Measurements from ENCODE around the gene ZP1. TPM values are rescaled to one million over a fixed set of nuclear protein-coding genes. Genes with fewer than 3 reads are reported as not detected.
A peak's percentile ranks its signal among the peaks of the same experiment; 100 is the strongest.

ZP1 gene
- total RNA-seq, 1 donor from 2014 or later: 0.31 TPM

- Mint-ChIP-seq H3K9me3 (no peaks in the 10 kb centered on the region), H3K36me3 (no peaks in the 10 kb centered on the region), H3K27me3 (ENCODE audit: low read depth) (peaks cover 45% of the 10 kb centered on the region), H3K4me3 (no peak overlapping the region), H3K4me1 (peaks cover 13% of the 10 kb centered on the region), H3K27ac (no peak overlapping the region)
- TF ChIP-seq, protein P1, sequence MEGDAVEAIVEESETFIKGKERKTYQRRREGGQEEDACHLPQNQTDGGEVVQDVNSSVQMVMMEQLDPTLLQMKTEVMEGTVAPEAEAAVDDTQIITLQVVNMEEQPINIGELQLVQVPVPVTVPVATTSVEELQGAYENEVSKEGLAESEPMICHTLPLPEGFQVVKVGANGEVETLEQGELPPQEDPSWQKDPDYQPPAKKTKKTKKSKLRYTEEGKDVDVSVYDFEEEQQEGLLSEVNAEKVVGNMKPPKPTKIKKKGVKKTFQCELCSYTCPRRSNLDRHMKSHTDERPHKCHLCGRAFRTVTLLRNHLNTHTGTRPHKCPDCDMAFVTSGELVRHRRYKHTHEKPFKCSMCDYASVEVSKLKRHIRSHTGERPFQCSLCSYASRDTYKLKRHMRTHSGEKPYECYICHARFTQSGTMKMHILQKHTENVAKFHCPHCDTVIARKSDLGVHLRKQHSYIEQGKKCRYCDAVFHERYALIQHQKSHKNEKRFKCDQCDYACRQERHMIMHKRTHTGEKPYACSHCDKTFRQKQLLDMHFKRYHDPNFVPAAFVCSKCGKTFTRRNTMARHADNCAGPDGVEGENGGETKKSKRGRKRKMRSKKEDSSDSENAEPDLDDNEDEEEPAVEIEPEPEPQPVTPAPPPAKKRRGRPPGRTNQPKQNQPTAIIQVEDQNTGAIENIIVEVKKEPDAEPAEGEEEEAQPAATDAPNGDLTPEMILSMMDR (IDR thresholded peaks at IDR 0.05; ENCODE audit: unreplicated experiment): no peak
- DNase-seq (ENCODE audit: low spot score in 2 of 2, unreplicated experiment in 2 of 2): no peak
Observed at GRCh38 chr11:60835534-60835846, 31.9 kb upstream of the ZP1 start.

GRCh38 chr11:60836866-60837515 is 30.4 kb upstream of the ZP1 start:
- Mint-ChIP-seq H3K4me1 (peaks cover 17% of the 10 kb centered on the region), H3K27ac (no peak overlapping the region), H3K36me3 (no peaks in the 10 kb centered on the region), H3K27me3 (ENCODE audit: low read depth) (peaks cover 42% of the 10 kb centered on the region), H3K4me3 (no peak overlapping the region), H3K9me3 (no peaks in the 10 kb centered on the region)
- TF ChIP-seq, protein P1 (IDR thresholded peaks at IDR 0.05; ENCODE audit: unreplicated experiment): no peak
- no peak for DNase-seq (ENCODE audit: low spot score in 2 of 2, unreplicated experiment in 2 of 2)

DNA sequence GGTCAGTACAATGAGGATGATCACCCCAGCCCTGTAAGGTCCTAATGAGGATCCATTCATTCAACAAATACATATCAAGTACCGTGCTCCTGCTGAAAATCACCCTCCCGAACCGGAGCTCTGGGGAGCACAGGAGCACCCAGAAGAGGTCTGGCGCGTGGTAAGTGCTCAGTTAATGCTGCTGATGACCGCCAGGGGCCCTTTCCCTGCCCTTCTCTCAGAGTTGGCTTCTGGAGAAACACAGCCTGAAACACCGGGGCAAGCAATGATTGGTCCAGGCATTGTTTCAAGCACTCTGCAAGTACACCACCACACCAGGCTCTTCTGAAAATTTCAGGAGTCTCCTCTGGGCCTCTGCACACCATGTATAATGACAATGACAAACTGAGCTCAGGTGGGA is 29.2 kb upstream of the ZP1 start:
- TF ChIP-seq, protein P1 (IDR thresholded peaks at IDR 0.05; ENCODE audit: unreplicated experiment): no peak
- H3K27me3 Mint-ChIP-seq (ENCODE audit: low read depth): peaks cover 33% of the 10 kb centered on the region
- no peak overlapping the region for H3K27ac Mint-ChIP-seq
- peaks cover 24% of the 10 kb centered on the region for H3K4me1 Mint-ChIP-seq
- DNase-seq (ENCODE audit: low spot score in 2 of 2, unreplicated experiment in 2 of 2): no peak
- H3K4me3 Mint-ChIP-seq: no peak overlapping the region
- no peaks in the 10 kb centered on the region for H3K9me3 Mint-ChIP-seq
- no peaks in the 10 kb centered on the region for H3K36me3 Mint-ChIP-seq

DNA sequence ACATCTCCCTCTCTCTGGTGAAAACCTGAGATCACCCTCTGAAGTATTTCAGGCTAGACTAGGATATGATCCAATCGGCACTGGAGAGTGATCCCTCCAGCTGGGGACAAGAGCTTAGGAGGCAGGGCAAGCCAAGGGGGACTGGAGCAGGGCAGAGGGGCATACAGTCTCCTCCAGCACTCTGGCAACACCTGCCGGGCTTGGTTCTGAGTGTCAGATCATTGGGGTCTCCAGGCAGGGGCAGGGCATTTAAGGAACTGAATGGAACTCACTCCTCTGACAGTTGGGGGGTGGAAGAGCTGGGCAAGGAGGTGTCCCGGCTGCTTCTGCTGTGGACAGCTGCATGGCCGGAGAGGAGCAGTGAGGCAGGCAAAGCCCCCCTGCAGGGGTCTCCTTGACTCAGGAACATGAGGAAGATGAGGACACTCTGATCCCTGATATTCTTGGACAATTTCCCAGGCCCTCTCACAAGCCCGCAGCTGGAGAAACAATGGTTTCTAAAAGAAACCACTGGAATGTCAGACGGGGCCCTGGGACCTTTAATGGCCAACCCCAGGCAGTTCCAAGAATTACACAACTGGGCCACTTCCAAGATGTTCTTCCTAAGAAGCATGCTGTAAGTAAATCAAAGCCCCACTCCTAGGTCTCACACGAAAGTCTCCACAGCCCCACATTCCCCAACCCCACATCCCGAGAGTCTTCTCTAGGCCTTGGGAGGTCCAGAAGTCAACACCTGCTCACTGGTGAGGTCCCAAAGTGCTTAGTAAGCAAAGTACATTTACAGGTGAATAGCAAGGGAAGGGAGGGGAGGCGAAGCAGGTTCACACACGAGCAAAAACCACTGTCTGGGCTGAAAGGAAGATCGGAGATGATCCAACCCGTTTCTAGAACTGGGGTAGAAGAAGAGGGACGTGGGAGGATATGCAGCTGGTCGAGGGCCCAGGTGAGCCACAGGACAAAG is 26.6 kb upstream of the ZP1 start:
- no peak for DNase-seq (ENCODE audit: low spot score in 2 of 2, unreplicated experiment in 2 of 2)
- H3K27ac Mint-ChIP-seq: peak overlapping the region; percentile 96

DNA sequence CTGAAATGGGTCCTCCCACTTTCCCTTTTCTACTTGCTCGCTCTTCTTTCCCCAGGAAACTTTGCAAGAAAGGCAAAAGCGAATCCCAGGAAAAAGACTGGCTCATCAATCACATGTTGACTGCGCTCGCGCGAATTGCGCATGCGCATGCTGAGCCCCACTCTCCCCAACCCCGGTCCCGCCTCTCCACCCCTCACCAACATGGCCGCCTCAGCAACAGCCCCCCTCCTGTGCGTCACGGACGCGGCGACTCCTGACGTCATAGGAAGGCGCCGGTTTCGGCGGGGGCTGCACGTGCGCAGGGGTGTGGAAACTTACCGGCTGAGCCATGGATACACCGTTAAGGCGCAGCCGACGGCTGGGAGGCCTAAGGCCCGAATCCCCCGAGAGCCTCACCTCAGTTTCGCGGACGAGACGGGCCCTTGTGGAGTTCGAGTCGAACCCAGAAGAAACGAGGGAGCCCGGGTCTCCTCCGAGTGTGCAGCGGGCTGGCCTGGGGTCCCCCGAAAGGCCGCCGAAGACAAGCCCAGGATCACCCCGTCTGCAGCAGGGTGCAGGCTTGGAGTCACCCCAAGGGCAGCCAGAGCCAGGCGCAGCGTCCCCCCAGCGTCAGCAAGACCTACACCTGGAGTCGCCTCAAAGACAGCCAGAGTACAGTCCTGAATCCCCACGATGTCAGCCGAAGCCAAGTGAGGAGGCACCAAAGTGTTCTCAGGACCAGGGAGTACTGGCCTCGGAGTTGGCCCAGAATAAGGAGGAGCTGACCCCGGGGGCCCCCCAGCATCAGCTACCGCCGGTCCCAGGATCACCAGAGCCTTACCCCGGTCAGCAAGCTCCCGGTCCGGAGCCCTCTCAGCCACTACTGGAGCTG is 25.3 kb upstream of the ZP1 start, which contains the start of gene CCDC86:
TSS of gene CCDC86 (plus strand) at position 317 of the 871 bp plus-strand sequence. CDS start at position 329, 12 bp downstream.
- peak; percentile 98 to 100 for DNase-seq (ENCODE audit: low spot score in 2 of 2, unreplicated experiment in 2 of 2)
- Mint-ChIP-seq H3K9me3 (no peaks in the 10 kb centered on the region), H3K27me3 (ENCODE audit: low read depth) (peaks cover 4% of the 10 kb centered on the region), H3K4me3 (peak within 1 kb of the TSS; percentile 84), H3K27ac (peak within 1 kb of the TSS; percentile 96), H3K4me1 (peaks cover 48% of the 10 kb centered on the region), H3K36me3 (no peaks in the 10 kb centered on the region)
- TF ChIP-seq, protein P1 (IDR thresholded peaks at IDR 0.05; ENCODE audit: unreplicated experiment): no peak

More for the DNA sequence above, 26.6 kb upstream of the ZP1 start:
- TF ChIP-seq, protein P1 (IDR thresholded peaks at IDR 0.05; ENCODE audit: unreplicated experiment): no peak
- Mint-ChIP-seq H3K4me1 (peaks cover 48% of the 10 kb centered on the region), H3K4me3 (peak overlapping the region; percentile 84), H3K27me3 (ENCODE audit: low read depth) (peaks cover 11% of the 10 kb centered on the region), H3K36me3 (no peaks in the 10 kb centered on the region), H3K9me3 (no peaks in the 10 kb centered on the region)
